ENCODE data around the gene SIRPA. TPM values are rescaled to one million over a fixed set of nuclear protein-coding genes. Genes with fewer than 3 reads are reported as not detected.

The SIRPA gene
- total and polyA plus RNA-seq, 2 of the 8 experiments (the other 6 are each of a cell fraction or from before 2014, with no cell fraction given): 3.9 to 4.3 TPM

GRCh38 chr20:1882026-1882425 lies 13.2 kb upstream of the SIRPA start:
- no peak overlapping the region for H3K23ac ChIP-seq (ENCODE audit: insufficient read length)
- ChIA-PET POLR2A (ENCODE audit: partially characterized antibody) (no interaction called here), CTCF (ENCODE audit: partially characterized antibody) (interaction anchor here (0.6 to 1.6 kb wide), 4 partner anchors 31 to 268 kb away, joined by 3 to 4 read pairs (median 4); no protein-coding TSS in a partner anchor)
- H3K23me2 ChIP-seq (ENCODE audit: low read depth, low read length): no peaks in the 10 kb centered on the region; the same call in 1 of the 2 replicates
- no peak overlapping the region for H3K4me3 ChIP-seq (ENCODE audit: extremely low read depth in 1 of 4, insufficient read depth in 2 of 4, low read depth in 3 of 4, low read length in 4 of 4)
- WGBS, 2 experiments (ENCODE audit: extremely low coverage in 1 of 2, insufficient coverage in 1 of 2, insufficient read length in 1 of 2, insufficient replicate concordance in 2 of 2, low coverage in 1 of 2, low lambda C conversion rate in 2 of 2, missing lambda C conversion rate in 1 of 2): 88% methylated on average over 8 of the region's 8 CpGs; no CpG with 5 or more reads in 1 of the 2 experiments
- DNase-seq (ENCODE audit: low read depth in 1 of 2, low spot score in 2 of 2): no peak
- no peaks in the 10 kb centered on the region for H3K79me2 ChIP-seq (ENCODE audit: control insufficient read depth in 1 of 2, insufficient read depth in 2 of 2, low read length in 2 of 2)
- H3K4me2 ChIP-seq (ENCODE audit: insufficient read depth in 1 of 2, low read depth in 2 of 2, low read length in 2 of 2): no peak overlapping the region
- H3K4me1 ChIP-seq (replicated peaks in 1 of 4; ENCODE audit: control insufficient read depth in 3 of 4, insufficient read depth in 4 of 4, low read length in 3 of 4): peaks cover 0 to 14% (median 1%) of the 10 kb centered on the region in 4 experiments; a peak in 5 of 7 replicates
- H3K27me3 ChIP-seq (replicated peaks in 1 of 4; ENCODE audit: control insufficient read depth in 3 of 4, extremely low read depth in 1 of 4, insufficient read depth in 3 of 4, low read length in 3 of 4): no peaks in the 10 kb centered on the region; a peak in 1 of 7 replicates
- no peak overlapping the region for H2BK12ac ChIP-seq (ENCODE audit: low read depth, low read length)
- no peak overlapping the region for H3K4ac ChIP-seq (replicated peaks; ENCODE audit: insufficient read length, low read depth, low read length)
- no peak overlapping the region for H4K8ac ChIP-seq (ENCODE audit: extremely low read depth, insufficient read depth, low read length)
- H3K9ac ChIP-seq (replicated peaks in 1 of 4; ENCODE audit: extremely low read depth in 1 of 4, low read depth in 3 of 4, low read length in 3 of 4): no peak overlapping the region
- H3K27ac ChIP-seq (ENCODE audit: low read depth, low read length): no peak overlapping the region
- no peak overlapping the region for H2AK5ac ChIP-seq (ENCODE audit: low read depth, low read length)
- no peak overlapping the region for H4K5ac ChIP-seq (ENCODE audit: insufficient read length, low read depth, low read length)
- FAIRE-seq: no peak
- no peak overlapping the region for H2BK20ac ChIP-seq (ENCODE audit: low read length)
- H3K14ac ChIP-seq (ENCODE audit: insufficient read length): no peak overlapping the region
- peaks cover 0 to 2% of the 10 kb centered on the region in 2 experiments for H4K20me1 ChIP-seq (replicated peaks in 1 of 2; ENCODE audit: control insufficient read depth in 1 of 2, insufficient read depth in 2 of 2, low read length in 2 of 2)
- H2BK5ac ChIP-seq (ENCODE audit: low read depth, low read length): no peak overlapping the region
- H2AFZ ChIP-seq (ENCODE audit: low read length): no peak overlapping the region
- H4K91ac ChIP-seq (replicated peaks; ENCODE audit: insufficient read length, low read length): no peak overlapping the region
- no peaks in the 10 kb centered on the region for H3K79me1 ChIP-seq (ENCODE audit: low read depth, low read length)
- no peak overlapping the region for H2BK15ac ChIP-seq (ENCODE audit: low read length)
- no peak overlapping the region for H3K18ac ChIP-seq (ENCODE audit: extremely low read depth, low read length)
- no peak overlapping the region for H2BK120ac ChIP-seq (replicated peaks; ENCODE audit: low read depth, low read length)
- no peak overlapping the region for H3K56ac ChIP-seq (replicated peaks; ENCODE audit: insufficient read length, low read depth, low read length)
- no peaks in the 10 kb centered on the region for H3K9me3 ChIP-seq (ENCODE audit: insufficient read depth in 2 of 2, low read depth in 1 of 2, low read length in 1 of 2)
- no peaks in the 10 kb centered on the region for H3K36me3 ChIP-seq (ENCODE audit: control insufficient read depth in 2 of 4, insufficient read depth in 4 of 4, low read length in 3 of 4)
- no peak for TF ChIP-seq GTF2F1 (IDR thresholded peaks at IDR 0.05; ENCODE audit: borderline replicate concordance, low read depth, low read length)
- TF ChIP-seq JUND (IDR thresholded peaks at IDR 0.05; ENCODE audit: low read length): no peak
- TF ChIP-seq CTBP2 (IDR thresholded peaks at IDR 0.05; ENCODE audit: borderline replicate concordance, insufficient read depth, insufficient read length, low read length): no peak
- TF ChIP-seq TAF7 (optimal IDR thresholded peaks at IDR 0.05; ENCODE audit: borderline replicate concordance, low read depth, low read length): no peak
- TF ChIP-seq EZH2 (IDR thresholded peaks at IDR 0.05; ENCODE audit: low read depth, low read length, severe bottlenecking): no peak
- TF ChIP-seq USF2 (IDR thresholded peaks at IDR 0.05; ENCODE audit: low read length): no peak
- no peak for TF ChIP-seq RAD21 (IDR thresholded peaks at IDR 0.05 in 1 of 2, conservative IDR thresholded peaks at IDR 0.05 in 1 of 2; ENCODE audit: low read depth in 2 of 2, low read length in 2 of 2)
- no peak for TF ChIP-seq SRF (IDR thresholded peaks at IDR 0.05; ENCODE audit: low read depth, low read length)
- TF ChIP-seq CTCF (IDR thresholded peaks at IDR 0.05; ENCODE audit: control extremely low read depth in 1 of 3, insufficient read depth in 1 of 3, low read depth in 1 of 3, low read length in 3 of 3): no peak
- no peak for TF ChIP-seq SP2 (IDR thresholded peaks at IDR 0.05; ENCODE audit: low read length)
